IMR-90 (cell line): Measurements from ENCODE around the gene ARFGAP3.

ENCODE experiments used
- CEBPB ChIP-seq: IDR thresholded peaks from 2 replicates; pipeline ENCODE4 v1.6.1; 2012; ENCODE audit warnings: low read depth, low read length, improper control_type of control experiment
- FOS ChIP-seq: fragments of 150-350 bp; IDR thresholded peaks from 2 replicates; pipeline ENCODE4 v1.6.1; 2016; ENCODE audit warnings: low read depth, low read length
- MXI1 ChIP-seq: IDR thresholded peaks from 2 replicates; pipeline ENCODE4 v1.6.1; 2012; ENCODE audit warnings: low read depth, mild to moderate bottlenecking, low read length, moderate library complexity, borderline replicate concordance
- POLR2A ChIP-seq: IDR thresholded peaks from 2 replicates; pipeline ENCODE4 v1.6.1; 2012; ENCODE audit warnings: mild to moderate bottlenecking, low read depth, low read length
- RAD21 ChIP-seq: IDR thresholded peaks from 2 replicates; pipeline ENCODE4 v1.6.1; 2012; ENCODE audit warnings: low read length, improper control_type of control experiment
- RCOR1 ChIP-seq: IDR thresholded peaks from 2 replicates; pipeline ENCODE4 v1.6.1; 2012; ENCODE audit warnings: mild to moderate bottlenecking, low read length, improper control_type of control experiment; ENCODE audit not compliant: insufficient replicate concordance
- RFX5 ChIP-seq: IDR thresholded peaks from 2 replicates; pipeline ENCODE4 v1.8.0; 2012; ENCODE audit warnings: low read depth, mild to moderate bottlenecking, low read length, moderate library complexity
- SMC3 ChIP-seq: fragments of 150-350 bp; IDR thresholded peaks from 2 replicates; pipeline ENCODE4 v1.6.1; 2016; ENCODE audit warnings: low read depth, mild to moderate bottlenecking, antibody characterized with exemption, low read length, moderate library complexity
- TF ChIP-seq, protein P1 (sequence below): conservative IDR thresholded peaks from 2 replicates; pipeline ENCODE4 v1.5.1; 2012; ENCODE audit warnings: mild to moderate bottlenecking, low read depth, low read length, improper control_type of control experiment
- TF ChIP-seq, protein P2 (sequence below): fragments of 150-350 bp; IDR thresholded peaks from 2 replicates; pipeline ENCODE4 v1.6.1; 2016; ENCODE audit warnings: low read depth, mild to moderate bottlenecking, low read length, moderate library complexity, borderline replicate concordance

DNA sequence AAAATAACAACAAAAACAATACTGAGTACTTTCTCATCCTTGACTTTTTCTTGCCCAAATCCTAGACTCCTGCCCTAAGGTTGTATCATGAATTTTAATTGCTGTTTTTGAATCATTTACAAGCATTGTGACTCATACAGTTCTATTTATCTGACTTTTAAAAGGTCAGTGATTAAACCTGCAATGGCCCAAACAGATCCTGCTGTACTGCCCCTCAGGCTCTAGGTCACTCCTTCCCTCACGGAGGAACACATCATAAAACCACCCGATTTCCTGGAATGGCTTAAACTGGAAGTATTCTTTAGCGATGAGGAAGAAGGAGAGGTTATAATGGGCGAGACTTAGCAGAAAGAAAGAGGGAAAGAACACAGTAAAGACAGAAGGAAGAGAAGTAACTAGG lies 12.3 kb downstream of the ARFGAP3 start:
- no peak for TF ChIP-seq FOS
- TF ChIP-seq, protein P1, sequence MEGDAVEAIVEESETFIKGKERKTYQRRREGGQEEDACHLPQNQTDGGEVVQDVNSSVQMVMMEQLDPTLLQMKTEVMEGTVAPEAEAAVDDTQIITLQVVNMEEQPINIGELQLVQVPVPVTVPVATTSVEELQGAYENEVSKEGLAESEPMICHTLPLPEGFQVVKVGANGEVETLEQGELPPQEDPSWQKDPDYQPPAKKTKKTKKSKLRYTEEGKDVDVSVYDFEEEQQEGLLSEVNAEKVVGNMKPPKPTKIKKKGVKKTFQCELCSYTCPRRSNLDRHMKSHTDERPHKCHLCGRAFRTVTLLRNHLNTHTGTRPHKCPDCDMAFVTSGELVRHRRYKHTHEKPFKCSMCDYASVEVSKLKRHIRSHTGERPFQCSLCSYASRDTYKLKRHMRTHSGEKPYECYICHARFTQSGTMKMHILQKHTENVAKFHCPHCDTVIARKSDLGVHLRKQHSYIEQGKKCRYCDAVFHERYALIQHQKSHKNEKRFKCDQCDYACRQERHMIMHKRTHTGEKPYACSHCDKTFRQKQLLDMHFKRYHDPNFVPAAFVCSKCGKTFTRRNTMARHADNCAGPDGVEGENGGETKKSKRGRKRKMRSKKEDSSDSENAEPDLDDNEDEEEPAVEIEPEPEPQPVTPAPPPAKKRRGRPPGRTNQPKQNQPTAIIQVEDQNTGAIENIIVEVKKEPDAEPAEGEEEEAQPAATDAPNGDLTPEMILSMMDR = no peak
- TF ChIP-seq POLR2A = no peak
- TF ChIP-seq SMC3 = no peak
- no peak for TF ChIP-seq CEBPB
- no peak for TF ChIP-seq RFX5
- no peak for TF ChIP-seq RAD21
- TF ChIP-seq MXI1 = no peak
- TF ChIP-seq, protein P2, sequence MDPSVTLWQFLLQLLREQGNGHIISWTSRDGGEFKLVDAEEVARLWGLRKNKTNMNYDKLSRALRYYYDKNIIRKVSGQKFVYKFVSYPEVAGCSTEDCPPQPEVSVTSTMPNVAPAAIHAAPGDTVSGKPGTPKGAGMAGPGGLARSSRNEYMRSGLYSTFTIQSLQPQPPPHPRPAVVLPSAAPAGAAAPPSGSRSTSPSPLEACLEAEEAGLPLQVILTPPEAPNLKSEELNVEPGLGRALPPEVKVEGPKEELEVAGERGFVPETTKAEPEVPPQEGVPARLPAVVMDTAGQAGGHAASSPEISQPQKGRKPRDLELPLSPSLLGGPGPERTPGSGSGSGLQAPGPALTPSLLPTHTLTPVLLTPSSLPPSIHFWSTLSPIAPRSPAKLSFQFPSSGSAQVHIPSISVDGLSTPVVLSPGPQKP = no peak
- TF ChIP-seq RCOR1 = no peak
